Activated T-helper 1 cell treated with Interleukin-2 at 50 U/mL for 16 hours (primary cell): ENCODE measurements around the gene GPS1.
A peak's percentile ranks its signal among the peaks of the same experiment; 100 is the strongest.
"Not testable (repeated sequence)": the region's sequence is repeated elsewhere in the genome, so short reads cannot be mapped to it uniquely, and the experiment has no call there.

ENCODE experiments used
- DNase-seq: peaks from one replicate; pipeline ENCODE4 v3.0.0-alpha.2; 2020; ENCODE audit warnings: low read depth

GPS1 gene

GRCh38 chr17:82028966-82029365 lies 22.7 kb upstream of the GPS1 start:
- no peak for DNase-seq

- DNase-seq = no peak
Measured at GRCh38 chr17:82029391-82029790, 22.3 kb upstream of the GPS1 start.

- no peak for DNase-seq
Measured at GRCh38 chr17:82029990-82030469, 21.7 kb upstream of the GPS1 start.

- DNase-seq = peak; percentile 76
Measured at GRCh38 chr17:82030470-82031302, 21.0 kb upstream of the GPS1 start.

- DNase-seq = no peak
Measured at GRCh38 chr17:82031303-82031884, 20.3 kb upstream of the GPS1 start, which contains the start of gene RAC3. RAC3 (plus strand) TSS chr17:82031678; CDS start chr17:82031762, 84 bp downstream.

GRCh38 chr17:82031885-82032627 lies 19.6 kb upstream of the GPS1 start:
- DNase-seq = no peak

- no peak for DNase-seq
Measured at GRCh38 chr17:82033359-82034085, 18.2 kb upstream of the GPS1 start.

- no peak for DNase-seq
Measured at GRCh38 chr17:82034371-82035011, 17.2 kb upstream of the GPS1 start.

GRCh38 chr17:82035488-82035887 lies 16.2 kb upstream of the GPS1 start:
- no peak for DNase-seq

GRCh38 chr17:82035956-82036633 lies 15.6 kb upstream of the GPS1 start:
- no peak for DNase-seq

- no peak for DNase-seq
Measured at GRCh38 chr17:82036634-82037091, 15.0 kb upstream of the GPS1 start.

- DNase-seq = peak; percentile 91
Measured at GRCh38 chr17:82037092-82037888, 14.4 kb upstream of the GPS1 start, which contains the start of gene DCXR. DCXR (minus strand) TSS chr17:82037697; CDS start chr17:82037682, 15 bp downstream.

- no peak for DNase-seq
Measured at GRCh38 chr17:82037889-82038195, 13.9 kb upstream of the GPS1 start.

GRCh38 chr17:82038796-82039409 lies 12.8 kb upstream of the GPS1 start:
- DNase-seq = not testable (repeated sequence)

GRCh38 chr17:82039695-82040299 lies 11.9 kb upstream of the GPS1 start:
- DNase-seq = no peak

- no peak for DNase-seq
Measured at GRCh38 chr17:82041144-82041814, 10.4 kb upstream of the GPS1 start.

GRCh38 chr17:82042649-82043048 lies 9.0 kb upstream of the GPS1 start:
- DNase-seq = no peak

- no peak for DNase-seq
Measured at GRCh38 chr17:82043507-82043906, 8.2 kb upstream of the GPS1 start.
